Measurements from ENCODE around the gene BPIFB1. TPM values are rescaled to one million over a fixed set of nuclear protein-coding genes. Genes with fewer than 3 reads are reported as not detected.

BPIFB1 gene
- total and polyA plus RNA-seq, 2 of the 13 experiments (the other 11 are each of a cell fraction or from before 2014, with no cell fraction given), result 0.82 to 4.4 TPM

GRCh38 chr20:33339515-33340058, 56.6 kb downstream of the BPIFB1 start (continued):
- TF ChIP-seq, protein P1, sequence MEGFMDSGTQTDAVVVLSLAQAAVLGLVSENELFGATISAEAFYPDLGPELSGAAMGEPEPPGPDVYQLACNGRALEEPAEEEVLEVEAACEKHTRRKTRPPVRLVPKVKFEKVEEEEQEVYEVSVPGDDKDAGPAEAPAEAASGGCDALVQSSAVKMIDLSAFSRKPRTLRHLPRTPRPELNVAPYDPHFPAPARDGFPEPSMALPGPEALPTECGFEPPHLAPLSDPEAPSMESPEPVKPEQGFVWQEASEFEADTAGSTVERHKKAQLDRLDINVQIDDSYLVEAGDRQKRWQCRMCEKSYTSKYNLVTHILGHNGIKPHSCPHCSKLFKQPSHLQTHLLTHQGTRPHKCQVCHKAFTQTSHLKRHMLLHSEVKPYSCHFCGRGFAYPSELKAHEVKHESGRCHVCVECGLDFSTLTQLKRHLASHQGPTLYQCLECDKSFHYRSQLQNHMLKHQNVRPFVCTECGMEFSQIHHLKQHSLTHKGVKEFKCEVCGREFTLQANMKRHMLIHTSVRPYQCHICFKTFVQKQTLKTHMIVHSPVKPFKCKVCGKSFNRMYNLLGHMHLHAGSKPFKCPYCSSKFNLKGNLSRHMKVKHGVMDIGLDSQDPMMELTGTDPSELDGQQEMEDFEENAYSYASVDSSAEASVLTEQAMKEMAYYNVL (CRISPR knock-in tag; IDR thresholded peaks at IDR 0.05; ENCODE audit: borderline replicate concordance), result 0 out of 2 replicates have a peak, but pooled peaks have one; percentile 65
- TF ChIP-seq ZNF414 (CRISPR knock-in tag; IDR thresholded peaks at IDR 0.05) (no peak), SOX13 (IDR thresholded peaks at IDR 0.05) (peak; percentile 92), SOX13 (CRISPR knock-in tag; conservative IDR thresholded peaks at IDR 0.05 in 1 of 2, IDR thresholded peaks at IDR 0.05 in 1 of 2) (peak in 1 of 2 experiments; percentile 96; a peak in 2 of 4 replicates), ZNF549 (CRISPR knock-in tag; IDR thresholded peaks at IDR 0.05) (no peak), ZNF619 (CRISPR knock-in tag; IDR thresholded peaks at IDR 0.05) (no peak), BORCS8-MEF2B (CRISPR knock-in tag; IDR thresholded peaks at IDR 0.05) (no peak), ATF1 (CRISPR knock-in tag; IDR thresholded peaks at IDR 0.05) (peak; percentile 33; the same call in 1 of the 2 replicates), GATAD1 (CRISPR knock-in tag; IDR thresholded peaks at IDR 0.05) (no peak; the same call in 1 of the 2 replicates), KDM1A (CRISPR knock-in tag; IDR thresholded peaks at IDR 0.05) (no peak), PHB2 (IDR thresholded peaks at IDR 0.05; ENCODE audit: partially characterized antibody) (no peak), ARID4A (CRISPR knock-in tag; IDR thresholded peaks at IDR 0.05; ENCODE audit: borderline replicate concordance) (peak; percentile 24; the same call in 1 of the 2 replicates), BRD4 (CRISPR knock-in tag; IDR thresholded peaks at IDR 0.05) (no peak), YEATS4 (CRISPR knock-in tag; IDR thresholded peaks at IDR 0.05; ENCODE audit: borderline replicate concordance) (no peak), ATF7 (IDR thresholded peaks at IDR 0.05) (no peak), ATF7 (CRISPR knock-in tag; IDR thresholded peaks at IDR 0.05) (peak; percentile 75; the same call in 1 of the 2 replicates), XBP1 (CRISPR knock-in tag; IDR thresholded peaks at IDR 0.05) (no peak)
- TF ChIP-seq, protein P2, sequence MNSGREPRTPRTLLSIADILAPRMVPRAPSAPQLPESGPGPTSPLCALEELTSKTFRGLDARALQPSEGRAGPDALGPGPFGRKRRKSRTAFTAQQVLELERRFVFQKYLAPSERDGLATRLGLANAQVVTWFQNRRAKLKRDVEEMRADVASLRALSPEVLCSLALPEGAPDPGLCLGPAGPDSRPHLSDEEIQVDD (CRISPR knock-in tag; IDR thresholded peaks at IDR 0.05; ENCODE audit: borderline replicate concordance), result no peak
- TF ChIP-seq, protein P3, sequence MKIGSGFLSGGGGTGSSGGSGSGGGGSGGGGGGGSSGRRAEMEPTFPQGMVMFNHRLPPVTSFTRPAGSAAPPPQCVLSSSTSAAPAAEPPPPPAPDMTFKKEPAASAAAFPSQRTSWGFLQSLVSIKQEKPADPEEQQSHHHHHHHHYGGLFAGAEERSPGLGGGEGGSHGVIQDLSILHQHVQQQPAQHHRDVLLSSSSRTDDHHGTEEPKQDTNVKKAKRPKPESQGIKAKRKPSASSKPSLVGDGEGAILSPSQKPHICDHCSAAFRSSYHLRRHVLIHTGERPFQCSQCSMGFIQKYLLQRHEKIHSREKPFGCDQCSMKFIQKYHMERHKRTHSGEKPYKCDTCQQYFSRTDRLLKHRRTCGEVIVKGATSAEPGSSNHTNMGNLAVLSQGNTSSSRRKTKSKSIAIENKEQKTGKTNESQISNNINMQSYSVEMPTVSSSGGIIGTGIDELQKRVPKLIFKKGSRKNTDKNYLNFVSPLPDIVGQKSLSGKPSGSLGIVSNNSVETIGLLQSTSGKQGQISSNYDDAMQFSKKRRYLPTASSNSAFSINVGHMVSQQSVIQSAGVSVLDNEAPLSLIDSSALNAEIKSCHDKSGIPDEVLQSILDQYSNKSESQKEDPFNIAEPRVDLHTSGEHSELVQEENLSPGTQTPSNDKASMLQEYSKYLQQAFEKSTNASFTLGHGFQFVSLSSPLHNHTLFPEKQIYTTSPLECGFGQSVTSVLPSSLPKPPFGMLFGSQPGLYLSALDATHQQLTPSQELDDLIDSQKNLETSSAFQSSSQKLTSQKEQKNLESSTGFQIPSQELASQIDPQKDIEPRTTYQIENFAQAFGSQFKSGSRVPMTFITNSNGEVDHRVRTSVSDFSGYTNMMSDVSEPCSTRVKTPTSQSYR (CRISPR knock-in tag; IDR thresholded peaks at IDR 0.05; ENCODE audit: borderline replicate concordance), result peak; percentile 20; the same call in 1 of the 2 replicates

Measured in HepG2 (cell line).